ENCODE measurements around the gene RAB11FIP5. TPM values are rescaled to one million over a fixed set of nuclear protein-coding genes. Genes with fewer than 3 reads are reported as not detected.

The RAB11FIP5 gene
- total and polyA plus RNA-seq, 10 of the 15 experiments (the other 5 are each of a cell fraction or from before 2014, with no cell fraction given) = 0.03 to 0.20 (median 0.06) TPM; not detected in 6

- no peak for FAIRE-seq
- Histone ChIP-seq H3K9me3 (replicated peaks; ENCODE audit: control insufficient read depth, insufficient read depth, low read length) (no peaks in the 10 kb centered on the region), H3K4me1 (ENCODE audit: control insufficient read depth, insufficient read depth, low read length) (no peaks in the 10 kb centered on the region), H3K36me3 (ENCODE audit: control insufficient read depth in 2 of 2, insufficient read depth in 2 of 2, low read length in 1 of 2) (no peaks in the 10 kb centered on the region), H3K4me3 (no peak overlapping the region), H3K4me2 (ENCODE audit: control insufficient read depth, insufficient read depth) (no peak overlapping the region), H2AFZ (ENCODE audit: control insufficient read depth, low read depth, low read length) (no peak overlapping the region), H3K27me3 (replicated peaks in 1 of 2; ENCODE audit: control insufficient read depth in 2 of 2, insufficient read depth in 2 of 2, low read length in 1 of 2) (no peaks in the 10 kb centered on the region; a peak in 1 of 4 replicates), H3K79me2 (ENCODE audit: control insufficient read depth, insufficient read depth, low read length) (no peaks in the 10 kb centered on the region), H3K9ac (ENCODE audit: control insufficient read depth, insufficient read depth, low read length) (no peak overlapping the region), H3K27ac (ENCODE audit: control insufficient read depth, insufficient read depth) (no peak overlapping the region), H4K20me1 (ENCODE audit: control insufficient read depth, insufficient read depth) (no peaks in the 10 kb centered on the region)
- BruUV-seq (replicated peaks) = no TSS peak
- no peak for TF ChIP-seq SP1 (IDR thresholded peaks at IDR 0.05; ENCODE audit: low read depth, low read length)
- TF ChIP-seq RUNX3 (IDR thresholded peaks at IDR 0.05; ENCODE audit: low read length) = no peak
- TF ChIP-seq ZNF687 (IDR thresholded peaks at IDR 0.05) = no peak
- no peak for TF ChIP-seq ZNF592 (IDR thresholded peaks at IDR 0.05)
- TF ChIP-seq IKZF1 (conservative IDR thresholded peaks at IDR 0.05) = no peak
- no peak for TF ChIP-seq TCF12 (IDR thresholded peaks at IDR 0.05; ENCODE audit: low read depth, low read length)
- TF ChIP-seq FOXK2 (IDR thresholded peaks at IDR 0.05) = no peak
- no peak for TF ChIP-seq SUPT20H (IDR thresholded peaks at IDR 0.05; ENCODE audit: borderline replicate concordance, control insufficient read depth, low read depth, low read length)
- no peak for ATAC-seq
- in situ Hi-C loops (cut with MboI) = no loop called here
- RAD21 ChIA-PET (ENCODE audit: unreplicated experiment) = no interaction called here
- SMC1A ChIA-PET (ENCODE audit: uncharacterized antibody, unreplicated experiment) = interaction anchor here (1.2 kb wide), 1 partner anchor 33 kb away, joined by 3 read pairs; no protein-coding TSS in a partner anchor
- POLR2A ChIA-PET = no interaction called here
- WGBS (ENCODE audit: insufficient coverage, insufficient replicate concordance, low lambda C conversion rate, missing lambda C conversion rate) = 17% methylated on average over 2 of the region's 2 CpGs
- intact Hi-C loops (cut with micrococcal nuclease; ENCODE audit: unreplicated experiment) = no loop called here
- CTCF ChIA-PET = no interaction called here
- DNase-seq (ENCODE audit: low read depth, low spot score) = no peak
Observed at GRCh38 chr2:73141896-73142295, 29.1 kb upstream of the RAB11FIP5 start.
